ENCODE measurements around the gene MAT2A.

The MAT2A gene

GRCh38 chr2:85538507-85539360 lies at the start of gene MAT2A:
TSS of gene MAT2A (plus strand) at chr2:85539168. CDS start at chr2:85539288, 120 bp downstream.
- peak; percentile 83 for DNase-seq (ENCODE audit: low spot score)

GRCh38 chr2:85490861-85491755 lies 47.9 kb upstream of the MAT2A start:
- no peak for DNase-seq (ENCODE audit: low spot score)

- no peak for DNase-seq (ENCODE audit: low spot score)
Measured at GRCh38 chr2:85496436-85496835, 42.5 kb upstream of the MAT2A start.

- DNase-seq (ENCODE audit: low spot score): no peak
Measured at GRCh38 chr2:85497944-85498630, 40.9 kb upstream of the MAT2A start.

- DNase-seq (ENCODE audit: low spot score): no peak
Measured at GRCh38 chr2:85501248-85501647, 37.7 kb upstream of the MAT2A start.

- no peak for DNase-seq (ENCODE audit: low spot score)
Measured at GRCh38 chr2:85502720-85503119, 36.2 kb upstream of the MAT2A start.

- no peak for DNase-seq (ENCODE audit: low spot score)
Measured at GRCh38 chr2:85503168-85503850, 35.7 kb upstream of the MAT2A start.

GRCh38 chr2:85503851-85504777 lies 34.9 kb upstream of the MAT2A start:
- DNase-seq (ENCODE audit: low spot score): no peak

- no peak for DNase-seq (ENCODE audit: low spot score)
Measured at GRCh38 chr2:85504778-85505261, 34.1 kb upstream of the MAT2A start.

GRCh38 chr2:85505551-85506238 lies 33.3 kb upstream of the MAT2A start:
- no peak for DNase-seq (ENCODE audit: low spot score)

GRCh38 chr2:85506768-85507181 lies 32.2 kb upstream of the MAT2A start:
- no peak for DNase-seq (ENCODE audit: low spot score)

- no peak for DNase-seq (ENCODE audit: low spot score)
Measured at GRCh38 chr2:85511008-85511811, 27.8 kb upstream of the MAT2A start.

GRCh38 chr2:85514323-85514722 lies 24.6 kb upstream of the MAT2A start:
- no peak for DNase-seq (ENCODE audit: low spot score)

- DNase-seq (ENCODE audit: low spot score): no peak
Measured at GRCh38 chr2:85516653-85517389, 22.1 kb upstream of the MAT2A start.

GRCh38 chr2:85522090-85522647 lies 16.8 kb upstream of the MAT2A start:
- no peak for DNase-seq (ENCODE audit: low spot score)

GRCh38 chr2:85523062-85523902 lies 15.7 kb upstream of the MAT2A start:
- no peak for DNase-seq (ENCODE audit: low spot score)

GRCh38 chr2:85523903-85524335 lies 15.0 kb upstream of the MAT2A start:
- no peak for DNase-seq (ENCODE audit: low spot score)

Measured in CD4-positive, alpha-beta T cell treated with Interleukin-6 at 100 ng/mL for 8 hours (primary cell).